Large intestine (tissue), 12 donors: Measurements from ENCODE around the gene RBMY1D. TPM values are rescaled to one million over a fixed set of nuclear protein-coding genes. Genes with fewer than 3 reads are reported as not detected.
"Not testable (repeated sequence)": the region's sequence is repeated elsewhere in the genome, so short reads cannot be mapped to it uniquely, and the experiment has no call there.

Experiments
- DNase-seq, 2 donors: peaks; one replicate each; pipeline versions ENCODE4 v3.0.0 to v3.0.0-alpha.2; 2013
- H3K27ac ChIP-seq: one replicate; pipeline ENCODE4 v1.5.1; 2013; ENCODE audit warnings: low read length
- H3K27me3 ChIP-seq: 2 replicates; pipeline ENCODE4 v1.6.1; 2013; ENCODE audit warnings: low read length; ENCODE audit not compliant: control insufficient read depth, insufficient read depth
- H3K36me3 ChIP-seq: 2 replicates; pipeline ENCODE4 v1.6.1; 2013; ENCODE audit warnings: low read length; ENCODE audit not compliant: control insufficient read depth, insufficient read depth
- H3K4me1 ChIP-seq: one replicate; pipeline ENCODE4 v1.6.1; 2013; ENCODE audit warnings: low read length; ENCODE audit not compliant: control insufficient read depth, insufficient read depth
- H3K4me3 ChIP-seq: one replicate; pipeline ENCODE4 v1.5.1; 2013; ENCODE audit warnings: low read length
- H3K9me3 ChIP-seq: one replicate; pipeline ENCODE4 v1.6.1; 2013; ENCODE audit warnings: mild to moderate bottlenecking, low read depth, low read length, moderate library complexity; ENCODE audit not compliant: control insufficient read depth
- whole genome bisulfite sequencing: methylation state at CpG from one replicate; pipeline ENCODE4 v1.1.5; 2013; ENCODE audit warnings: low lambda C conversion rate; ENCODE audit not compliant: insufficient coverage; 5-methylcytosine and 5-hydroxymethylcytosine counted together
- long read RNA-seq, 11 donors: transcript quantifications; one replicate each; lab custom pipeline, GENCODE V29; 2026
- polyA plus RNA-seq: library from polyadenylated mRNA; unstranded; fragments of 120-200 nt; gene quantifications from one replicate; pipeline ENCODE4 v1.2.1, GENCODE V29; 2013

RBMY1D gene
- not detected for polyA plus RNA-seq
- long read RNA-seq, donor 1: 0 reads
- long read RNA-seq, donor 2: 0 reads
- long read RNA-seq, donor 3: 0 reads
- long read RNA-seq, donor 4: 0 reads
- long read RNA-seq, donor 5: 0 reads
- long read RNA-seq, donor 6: 0 reads
- long read RNA-seq, donor 7: 0 reads
- long read RNA-seq, donor 8: 0 reads
- long read RNA-seq, donor 9: 0 reads
- long read RNA-seq, donor 10: 0 reads
- long read RNA-seq, donor 11: 0 reads

DNA sequence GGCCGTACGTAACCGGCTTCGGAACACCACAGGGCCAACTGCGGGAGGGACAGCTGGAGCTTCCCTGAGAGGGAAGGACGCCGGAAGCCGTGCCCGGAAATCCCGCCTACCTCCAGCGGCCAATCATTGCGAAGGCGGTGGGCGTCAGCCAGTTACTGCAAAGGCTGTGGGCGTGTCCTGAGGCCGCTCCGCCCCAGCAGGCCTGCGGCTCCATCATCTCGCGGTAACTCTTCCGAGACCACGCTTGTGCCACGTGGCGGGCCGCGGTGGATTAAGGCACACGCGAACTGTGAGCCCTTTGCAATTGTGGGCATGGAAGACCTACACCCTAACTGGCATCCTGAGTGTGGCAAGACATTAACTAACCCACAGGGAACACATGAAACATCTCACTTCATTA is at the start of gene RBMY1D:
Gene RBMY1D, minus strand, starts transcription at position 101 of the 400 bp plus-strand sequence. CDS start 2,013 bp downstream, outside the sequence.
- DNase-seq, H3K27ac ChIP-seq, H3K4me1 ChIP-seq, H3K27me3 ChIP-seq, H3K9me3 ChIP-seq, H3K4me3 ChIP-seq, H3K36me3 ChIP-seq: not testable (repeated sequence)
- no CpG with 5 or more reads among the region's 28 CpGs for WGBS

DNA sequence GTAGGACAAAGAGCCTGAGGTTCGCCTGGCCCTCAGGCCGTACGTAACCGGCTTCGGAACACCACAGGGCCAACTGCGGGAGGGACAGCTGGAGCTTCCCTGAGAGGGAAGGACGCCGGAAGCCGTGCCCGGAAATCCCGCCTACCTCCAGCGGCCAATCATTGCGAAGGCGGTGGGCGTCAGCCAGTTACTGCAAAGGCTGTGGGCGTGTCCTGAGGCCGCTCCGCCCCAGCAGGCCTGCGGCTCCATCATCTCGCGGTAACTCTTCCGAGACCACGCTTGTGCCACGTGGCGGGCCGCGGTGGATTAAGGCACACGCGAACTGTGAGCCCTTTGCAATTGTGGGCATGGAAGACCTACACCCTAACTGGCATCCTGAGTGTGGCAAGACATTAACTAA is 23.6 kb upstream of the RBMY1D start, which contains the start of gene RBMY1E:
Gene RBMY1E, minus strand, starts transcription at position 101 of the 400 bp plus-strand sequence. CDS start 1,978 bp downstream, outside the sequence.
- H3K27me3 ChIP-seq, H3K27ac ChIP-seq, DNase-seq, H3K4me3 ChIP-seq, H3K36me3 ChIP-seq, H3K9me3 ChIP-seq, H3K4me1 ChIP-seq: not testable (repeated sequence)
- no CpG with 5 or more reads among the region's 29 CpGs for WGBS

DNA sequence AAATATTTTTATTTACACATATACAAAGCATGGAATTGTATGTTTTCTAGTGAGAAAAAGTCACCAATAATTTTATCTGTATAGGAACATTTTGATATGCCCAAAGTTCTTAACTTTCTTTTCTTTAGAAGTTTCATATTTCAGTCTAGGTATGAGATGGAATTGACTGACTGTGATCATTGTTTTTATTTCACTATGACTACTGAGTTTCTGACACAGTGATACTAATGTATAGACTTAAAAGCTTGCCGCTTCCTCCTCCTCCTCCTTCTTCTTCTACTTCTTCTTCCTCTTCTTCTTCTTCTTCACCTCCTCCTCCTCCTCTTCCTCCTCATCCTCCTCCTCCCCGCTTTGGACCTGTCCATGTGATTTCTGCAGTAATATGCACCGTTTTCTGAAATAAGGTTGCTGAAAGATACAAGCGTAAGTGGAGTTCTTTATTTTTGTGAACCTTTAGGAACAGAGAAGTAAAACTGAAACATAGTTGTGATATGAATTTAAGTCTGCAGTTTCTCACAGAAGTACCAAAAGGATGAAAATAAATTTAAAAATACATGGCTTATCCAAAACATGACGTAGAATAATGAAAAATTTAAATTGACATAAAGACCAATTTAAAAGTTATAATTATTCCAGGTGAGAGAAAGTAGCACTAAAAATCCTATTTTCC is 24.8 kb downstream of the RBMY1D start:
- H3K4me1 ChIP-seq, DNase-seq, H3K27ac ChIP-seq, H3K27me3 ChIP-seq, H3K4me3 ChIP-seq, H3K9me3 ChIP-seq, H3K36me3 ChIP-seq: not testable (repeated sequence)
- WGBS: no CpG with 5 or more reads among the region's 5 CpGs

DNA sequence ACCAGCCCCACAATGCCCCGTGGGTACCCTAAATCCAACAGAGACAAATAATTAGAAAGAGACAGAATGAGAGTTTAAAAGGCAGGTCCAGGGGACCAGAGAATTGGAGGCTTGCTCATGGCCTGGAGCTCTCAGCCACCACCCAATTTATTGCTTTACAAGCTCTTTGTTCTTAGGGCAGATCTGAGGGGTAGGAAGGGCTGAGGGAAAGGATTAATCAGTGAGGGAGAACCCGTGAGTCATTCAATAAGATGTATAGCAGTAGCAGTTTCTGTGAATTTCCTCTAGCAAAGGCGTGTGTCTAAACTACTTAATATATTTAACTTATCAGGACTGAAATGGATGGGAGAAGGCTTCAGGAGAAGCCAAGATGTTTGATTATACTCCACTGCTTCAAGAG is 48.8 kb downstream of the RBMY1D start:
- Histone ChIP-seq H3K27me3 (no peaks in the 10 kb centered on the region), H3K9me3 (no peaks in the 10 kb centered on the region), H3K36me3 (no peaks in the 10 kb centered on the region), H3K4me1 (no peaks in the 10 kb centered on the region), H3K27ac (no peak overlapping the region), H3K4me3 (no peak overlapping the region)
- DNase-seq: no peak
- WGBS: no CpG with 5 or more reads among the region's 3 CpGs

DNA sequence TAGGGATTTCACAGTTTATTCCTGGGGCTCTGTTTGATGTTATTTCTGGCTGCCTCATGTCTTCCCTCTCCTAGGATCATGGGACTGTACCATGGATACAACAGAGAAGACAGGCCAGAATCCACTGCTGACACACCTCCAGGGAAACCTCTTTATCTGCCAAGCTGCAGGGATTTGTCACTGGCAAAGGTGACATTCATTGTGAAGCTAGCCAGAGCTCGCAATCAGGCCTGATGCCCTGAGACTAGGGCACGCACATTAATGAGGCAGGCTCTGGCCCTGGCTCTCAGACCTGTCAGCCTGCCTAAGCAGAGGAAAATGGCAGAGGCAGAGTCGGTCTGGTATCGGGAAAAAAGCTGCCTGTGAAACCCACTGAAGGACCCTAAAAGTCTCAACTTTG is 52.2 kb downstream of the RBMY1D start:
- no peaks in the 10 kb centered on the region for H3K36me3 ChIP-seq
- no peaks in the 10 kb centered on the region for H3K27me3 ChIP-seq
- no peaks in the 10 kb centered on the region for H3K9me3 ChIP-seq
- no peak for DNase-seq
- no peak overlapping the region for H3K27ac ChIP-seq
- no peak overlapping the region for H3K4me3 ChIP-seq
- no peaks in the 10 kb centered on the region for H3K4me1 ChIP-seq
- no CpG with 5 or more reads among the region's 4 CpGs for WGBS

DNA sequence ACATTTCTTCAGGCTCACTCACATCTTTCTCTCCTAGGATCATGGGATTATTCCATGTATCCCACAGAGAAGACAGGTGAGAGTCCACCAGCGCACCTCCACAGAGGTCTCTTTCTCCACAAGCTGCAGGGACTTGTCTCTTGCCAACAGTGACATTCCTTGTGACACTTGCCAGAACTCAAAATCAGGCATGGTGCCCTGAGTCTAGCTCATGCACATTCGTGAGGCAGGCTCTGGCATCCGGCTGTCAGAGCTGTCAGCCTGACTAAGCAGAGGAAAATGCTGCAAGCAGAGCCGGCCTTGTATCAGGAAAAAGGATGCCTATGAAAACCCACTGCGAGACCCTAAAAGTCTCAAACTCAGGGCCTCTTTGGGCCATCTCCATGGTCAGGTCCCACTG is 54.8 kb downstream of the RBMY1D start:
- Histone ChIP-seq H3K4me3 (no peak overlapping the region), H3K36me3 (no peaks in the 10 kb centered on the region), H3K9me3 (no peaks in the 10 kb centered on the region), H3K4me1 (no peaks in the 10 kb centered on the region), H3K27me3 (no peaks in the 10 kb centered on the region), H3K27ac (no peak overlapping the region)
- WGBS: no CpG with 5 or more reads among the region's 5 CpGs
- no peak for DNase-seq

DNA sequence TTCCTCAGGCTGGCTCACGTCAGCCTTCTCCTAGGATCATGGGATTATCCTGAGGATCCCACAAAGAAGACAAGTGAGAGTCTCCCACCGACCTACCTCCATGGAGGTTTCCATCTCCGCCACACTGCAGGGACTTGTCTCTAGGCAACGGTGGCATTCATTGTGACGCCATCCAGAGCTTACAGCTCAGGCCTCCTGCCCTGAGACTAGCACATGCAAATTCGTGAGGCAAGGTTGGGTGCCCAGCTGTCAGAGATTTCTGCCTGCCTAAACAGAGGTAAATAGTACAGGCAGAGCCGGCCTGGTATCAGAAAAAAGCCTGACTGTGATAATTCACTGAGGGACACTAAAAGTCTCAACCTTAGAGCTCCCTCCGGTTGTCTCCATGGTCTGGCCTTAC is 58.0 kb downstream of the RBMY1D start:
- DNase-seq: no peak
- H3K4me3 ChIP-seq: no peak overlapping the region
- H3K9me3 ChIP-seq: no peaks in the 10 kb centered on the region
- H3K27ac ChIP-seq: no peak overlapping the region
- H3K36me3 ChIP-seq: no peaks in the 10 kb centered on the region
- H3K27me3 ChIP-seq: no peaks in the 10 kb centered on the region
- no peaks in the 10 kb centered on the region for H3K4me1 ChIP-seq
- WGBS: no CpG with 5 or more reads among the region's 8 CpGs

DNA sequence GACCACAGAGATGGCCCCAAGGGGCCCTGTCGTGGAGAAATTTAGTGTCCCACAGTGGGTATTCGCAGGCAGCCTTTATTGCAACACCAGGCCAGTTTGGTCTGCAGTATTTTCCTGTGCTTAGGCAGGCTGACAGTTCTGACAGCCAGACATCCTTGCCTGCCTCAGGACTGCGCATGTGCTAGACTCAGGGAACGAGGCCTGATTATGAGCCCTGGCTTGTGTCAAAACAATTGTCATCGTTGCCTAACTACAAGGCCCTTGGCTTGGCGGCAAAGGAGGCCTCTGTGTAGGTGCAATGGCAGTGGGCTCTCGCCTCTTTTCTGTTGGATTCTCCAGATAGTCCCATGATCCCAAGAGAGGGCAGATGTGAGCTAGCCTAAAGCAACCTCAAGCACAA is 59.3 kb downstream of the RBMY1D start:
- Histone ChIP-seq H3K36me3 (no peaks in the 10 kb centered on the region), H3K4me3 (no peak overlapping the region), H3K27me3 (no peaks in the 10 kb centered on the region), H3K27ac (no peak overlapping the region), H3K4me1 (no peaks in the 10 kb centered on the region), H3K9me3 (no peaks in the 10 kb centered on the region)
- DNase-seq: no peak
- WGBS: no CpG with 5 or more reads among the region's 7 CpGs

Other genes starting within 250 kb of the RBMY1D start
- gene RBMY1E, start 23.5 kb upstream of the RBMY1D start, polyA plus RNA-seq: not detected